Fibroblast of skin of left quadriceps (primary cell): Measurements from ENCODE around the gene PVRIG.
"Not testable (repeated sequence)": the region's sequence is repeated elsewhere in the genome, so short reads cannot be mapped to it uniquely, and the experiment has no call there.

Experiments
- DNase-seq, 2 experiments: peaks; one replicate each; pipeline ENCODE4 v3.0.0-alpha.2; 2013; ENCODE audit warnings: low read depth in 2 of 2

Gene PVRIG

GRCh38 chr7:100219801-100220585, at the start of gene PVRIG:
TSS of gene PVRIG (plus strand) at chr7:100219949. CDS start at chr7:100219971, 22 bp downstream.
- not testable (repeated sequence) for DNase-seq

- DNase-seq, result no peak
Measured at GRCh38 chr7:100170101-100170897, 49.5 kb upstream of the PVRIG start.

GRCh38 chr7:100171087-100171681, 48.6 kb upstream of the PVRIG start:
- DNase-seq, result no peak

- no peak for DNase-seq
Measured at GRCh38 chr7:100171840-100172239, 47.9 kb upstream of the PVRIG start.

GRCh38 chr7:100173806-100174495, 45.8 kb upstream of the PVRIG start:
- DNase-seq, result no peak

GRCh38 chr7:100174582-100174981, 45.2 kb upstream of the PVRIG start:
- DNase-seq, result no peak

GRCh38 chr7:100175296-100175935, 44.3 kb upstream of the PVRIG start:
- DNase-seq, result no peak

- no peak for DNase-seq
Measured at GRCh38 chr7:100176096-100177044, 43.4 kb upstream of the PVRIG start.

GRCh38 chr7:100177045-100178001, 42.4 kb upstream of the PVRIG start, which contains the start of the genes GPC2 and STAG3:
TSS of gene GPC2 (minus strand) at chr7:100177381. CDS start at chr7:100177199, 182 bp downstream.
TSS of gene STAG3 (plus strand) at chr7:100177918. CDS start at chr7:100180557, 2,639 bp downstream.
- peak; percentile 94 to 95 for DNase-seq

GRCh38 chr7:100180084-100180483, 39.7 kb upstream of the PVRIG start:
- not testable (repeated sequence) for DNase-seq

GRCh38 chr7:100182616-100183015, 37.1 kb upstream of the PVRIG start:
- DNase-seq, result not testable (repeated sequence)

GRCh38 chr7:100183090-100183489, 36.7 kb upstream of the PVRIG start:
- not testable (repeated sequence) for DNase-seq

GRCh38 chr7:100185726-100186125, 34.0 kb upstream of the PVRIG start:
- no peak for DNase-seq

GRCh38 chr7:100189061-100189460, 30.7 kb upstream of the PVRIG start:
- no peak for DNase-seq

GRCh38 chr7:100190048-100190711, 29.6 kb upstream of the PVRIG start:
- peak; percentile 37 to 38 for DNase-seq

- DNase-seq, result no peak
Measured at GRCh38 chr7:100191775-100192174, 28.0 kb upstream of the PVRIG start.

- DNase-seq, result not testable (repeated sequence)
Measured at GRCh38 chr7:100192281-100192862, 27.4 kb upstream of the PVRIG start.

GRCh38 chr7:100192969-100193368, 26.8 kb upstream of the PVRIG start:
- no peak for DNase-seq
